GM12873 (cell line): Measurements from ENCODE around the gene SEMA3G.

Experiments used
- TF ChIP-seq, protein P1 (sequence below): IDR thresholded peaks from 2 replicates; pipeline ENCODE4 v1.5.1; 2012; ENCODE audit warnings: low read depth, mild to moderate bottlenecking, moderate library complexity, low read length, control low read depth; ENCODE audit not compliant: insufficient read depth; ENCODE audit errors: missing control alignments

The SEMA3G gene

DNA sequence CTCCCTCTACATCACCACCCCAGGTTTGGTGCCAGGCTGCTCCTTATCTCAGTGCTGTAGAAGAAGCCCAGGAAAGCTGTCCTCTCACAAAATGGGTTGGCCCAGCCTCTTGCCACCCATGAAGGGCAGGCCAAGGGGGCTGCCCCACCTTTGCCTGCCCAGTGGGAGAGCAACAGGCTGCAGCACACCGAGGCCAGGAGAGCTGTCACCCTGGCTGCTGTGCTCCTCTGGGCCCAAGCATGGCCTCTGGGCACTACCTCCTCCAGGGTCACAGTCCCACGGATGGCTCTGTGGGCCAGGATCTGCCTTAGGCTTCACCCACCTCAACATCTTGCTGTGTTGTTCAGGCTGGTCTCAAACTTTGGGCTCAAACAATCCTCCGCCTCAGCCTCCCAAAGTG, 43.8 kb upstream of the SEMA3G start:
- TF ChIP-seq, protein P1, sequence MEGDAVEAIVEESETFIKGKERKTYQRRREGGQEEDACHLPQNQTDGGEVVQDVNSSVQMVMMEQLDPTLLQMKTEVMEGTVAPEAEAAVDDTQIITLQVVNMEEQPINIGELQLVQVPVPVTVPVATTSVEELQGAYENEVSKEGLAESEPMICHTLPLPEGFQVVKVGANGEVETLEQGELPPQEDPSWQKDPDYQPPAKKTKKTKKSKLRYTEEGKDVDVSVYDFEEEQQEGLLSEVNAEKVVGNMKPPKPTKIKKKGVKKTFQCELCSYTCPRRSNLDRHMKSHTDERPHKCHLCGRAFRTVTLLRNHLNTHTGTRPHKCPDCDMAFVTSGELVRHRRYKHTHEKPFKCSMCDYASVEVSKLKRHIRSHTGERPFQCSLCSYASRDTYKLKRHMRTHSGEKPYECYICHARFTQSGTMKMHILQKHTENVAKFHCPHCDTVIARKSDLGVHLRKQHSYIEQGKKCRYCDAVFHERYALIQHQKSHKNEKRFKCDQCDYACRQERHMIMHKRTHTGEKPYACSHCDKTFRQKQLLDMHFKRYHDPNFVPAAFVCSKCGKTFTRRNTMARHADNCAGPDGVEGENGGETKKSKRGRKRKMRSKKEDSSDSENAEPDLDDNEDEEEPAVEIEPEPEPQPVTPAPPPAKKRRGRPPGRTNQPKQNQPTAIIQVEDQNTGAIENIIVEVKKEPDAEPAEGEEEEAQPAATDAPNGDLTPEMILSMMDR, result no peak

DNA sequence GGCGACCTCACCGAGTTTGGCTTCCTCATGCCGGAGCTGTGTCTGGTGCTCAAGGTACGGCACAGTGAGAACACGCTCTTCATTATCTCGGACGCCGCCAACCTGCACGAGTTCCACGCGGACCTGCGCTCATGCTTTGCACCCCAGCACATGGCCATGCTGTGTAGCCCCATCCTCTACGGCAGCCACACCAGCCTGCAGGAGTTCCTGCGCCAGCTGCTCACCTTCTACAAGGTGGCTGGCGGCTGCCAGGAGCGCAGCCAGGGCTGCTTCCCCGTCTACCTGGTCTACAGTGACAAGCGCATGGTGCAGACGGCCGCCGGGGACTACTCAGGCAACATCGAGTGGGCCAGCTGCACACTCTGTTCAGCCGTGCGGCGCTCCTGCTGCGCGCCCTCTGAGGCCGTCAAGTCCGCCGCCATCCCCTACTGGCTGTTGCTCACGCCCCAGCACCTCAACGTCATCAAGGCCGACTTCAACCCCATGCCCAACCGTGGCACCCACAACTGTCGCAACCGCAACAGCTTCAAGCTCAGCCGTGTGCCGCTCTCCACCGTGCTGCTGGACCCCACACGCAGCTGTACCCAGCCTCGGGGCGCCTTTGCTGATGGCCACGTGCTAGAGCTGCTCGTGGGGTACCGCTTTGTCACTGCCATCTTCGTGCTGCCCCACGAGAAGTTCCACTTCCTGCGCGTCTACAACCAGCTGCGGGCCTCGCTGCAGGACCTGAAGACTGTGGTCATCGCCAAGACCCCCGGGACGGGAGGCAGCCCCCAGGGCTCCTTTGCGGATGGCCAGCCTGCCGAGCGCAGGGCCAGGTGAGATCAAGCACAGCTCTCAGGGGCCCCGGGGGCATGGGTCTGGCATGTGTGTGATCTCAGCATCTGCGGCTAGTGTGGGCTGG, 43.1 kb upstream of the SEMA3G start:
- TF ChIP-seq, protein P1, result no peak

DNA sequence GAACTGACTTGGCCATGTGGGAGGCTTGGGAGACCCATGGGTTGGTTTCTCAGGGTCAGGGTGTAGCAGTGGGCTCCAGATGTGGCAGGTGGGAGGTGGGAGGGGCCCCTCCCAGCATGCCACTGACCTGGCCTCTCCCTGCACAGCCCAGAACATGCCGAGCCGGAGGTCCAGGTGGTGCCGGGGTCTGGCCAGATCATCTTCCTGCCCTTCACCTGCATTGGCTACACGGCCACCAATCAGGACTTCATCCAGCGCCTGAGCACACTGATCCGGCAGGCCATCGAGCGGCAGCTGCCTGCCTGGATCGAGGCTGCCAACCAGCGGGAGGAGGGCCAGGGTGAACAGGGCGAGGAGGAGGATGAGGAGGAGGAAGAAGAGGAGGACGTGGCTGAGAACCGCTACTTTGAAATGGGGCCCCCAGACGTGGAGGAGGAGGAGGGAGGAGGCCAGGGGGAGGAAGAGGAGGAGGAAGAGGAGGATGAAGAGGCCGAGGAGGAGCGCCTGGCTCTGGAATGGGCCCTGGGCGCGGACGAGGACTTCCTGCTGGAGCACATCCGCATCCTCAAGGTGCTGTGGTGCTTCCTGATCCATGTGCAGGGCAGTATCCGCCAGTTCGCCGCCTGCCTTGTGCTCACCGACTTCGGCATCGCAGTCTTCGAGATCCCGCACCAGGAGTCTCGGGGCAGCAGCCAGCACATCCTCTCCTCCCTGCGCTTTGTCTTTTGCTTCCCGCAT, 42.3 kb upstream of the SEMA3G start:
- TF ChIP-seq, protein P1, result no peak

DNA sequence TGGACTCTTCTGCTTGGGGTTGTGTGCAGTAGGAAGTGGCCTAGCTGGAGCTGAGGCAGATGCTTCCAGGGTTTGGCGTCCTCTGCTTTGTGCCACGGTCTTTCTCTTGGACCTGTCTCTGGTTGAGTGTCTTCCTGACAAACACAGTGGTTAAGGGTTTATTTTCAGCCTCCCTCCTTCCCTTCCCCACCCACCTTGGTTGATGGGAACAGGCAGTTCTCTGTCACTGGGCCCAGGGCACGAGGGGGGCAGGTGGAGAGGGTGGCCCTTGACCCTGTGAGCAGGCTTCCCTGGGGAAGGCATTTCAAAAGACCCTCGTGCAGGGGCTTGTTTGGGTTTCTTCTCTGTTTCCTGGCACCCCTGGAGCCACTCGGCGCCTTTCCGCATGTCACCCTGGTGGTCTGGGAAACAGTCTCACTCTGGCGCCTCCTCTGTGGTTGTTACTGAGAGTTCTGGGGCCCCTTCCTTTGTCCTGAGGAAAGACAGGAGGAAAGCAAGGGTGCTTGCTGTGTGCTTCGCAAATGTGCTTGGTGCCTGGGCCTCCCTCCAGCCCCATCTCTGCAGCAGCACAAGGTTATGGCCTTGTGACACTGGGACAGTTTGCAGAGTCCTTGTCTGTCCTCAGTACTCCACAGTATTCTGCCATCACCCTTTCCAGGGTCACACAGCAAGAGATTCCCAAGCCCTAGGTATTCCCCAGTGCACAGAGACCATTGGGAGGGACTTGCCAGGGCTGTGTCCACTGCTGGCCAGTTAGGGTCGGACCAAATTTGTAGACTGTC, 40.0 kb upstream of the SEMA3G start:
- TF ChIP-seq, protein P1, result no peak

DNA sequence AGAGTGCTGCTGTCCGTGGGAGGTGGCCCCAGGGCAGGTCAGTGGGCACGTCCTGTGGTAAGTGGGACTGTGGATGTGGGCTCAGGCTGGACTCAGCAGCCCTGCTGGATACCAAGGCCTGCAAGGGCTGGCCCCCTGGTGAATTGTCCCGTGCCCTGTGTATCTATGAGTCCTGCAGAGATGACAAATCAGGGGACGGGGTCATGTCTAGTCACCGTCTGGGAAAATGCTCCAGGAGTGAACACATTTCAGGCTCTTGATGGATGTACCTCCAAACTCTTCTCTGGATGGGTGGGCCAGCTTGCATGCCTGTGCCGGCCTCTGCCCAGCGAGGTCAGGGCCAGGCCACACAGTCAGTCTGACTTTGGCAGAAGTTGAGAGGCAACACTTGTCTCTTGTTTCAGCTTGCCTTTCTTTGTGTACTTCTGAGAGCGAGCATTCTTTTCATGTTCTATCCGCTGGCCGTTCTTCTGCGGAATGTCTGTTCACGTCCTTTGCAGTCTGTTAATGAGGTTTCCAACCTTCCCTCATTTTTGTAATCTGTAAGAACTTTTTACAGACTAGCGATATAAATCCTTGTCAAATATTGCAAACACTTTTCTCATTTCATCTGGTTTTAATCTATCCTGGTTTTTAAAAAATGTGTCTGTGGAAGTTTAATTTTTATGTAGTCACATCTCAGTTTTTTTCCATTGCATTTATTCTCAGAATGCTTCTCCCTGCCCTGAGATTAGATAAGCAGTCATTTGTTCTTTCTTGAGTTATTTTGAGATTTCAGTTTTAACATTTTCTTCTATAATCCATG, 38.9 kb upstream of the SEMA3G start:
- TF ChIP-seq, protein P1, result no peak

DNA sequence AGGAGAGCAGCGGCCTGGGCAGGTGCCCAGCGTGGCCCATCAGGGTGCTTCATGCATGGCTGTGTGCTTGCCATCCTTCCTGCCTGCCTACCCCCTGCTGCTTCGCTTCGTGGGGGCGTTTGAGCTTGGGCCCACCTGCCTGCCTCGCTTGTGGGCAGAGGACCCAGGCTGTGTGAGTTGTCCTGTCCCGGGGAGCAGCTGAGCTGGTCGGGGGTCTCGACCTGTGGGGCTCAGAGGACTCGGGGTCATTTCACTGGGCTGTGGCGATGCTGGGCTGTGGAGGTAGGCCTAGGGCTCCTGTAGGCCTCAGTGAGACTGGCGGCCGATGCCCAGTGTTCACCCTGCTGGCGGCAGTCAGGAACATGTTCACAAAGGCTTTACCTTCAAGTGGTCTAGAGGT, 38.2 kb upstream of the SEMA3G start:
- TF ChIP-seq, protein P1, result no peak
